HepG2 (cell line): ENCODE results near the gene CAMSAP1.

Source experiments
- AKNA ChIP-seq: sonication (generic); formaldehyde crosslinking; IDR thresholded peaks from 2 replicates; pipeline ENCODE4 v1.4.0; 2020; ENCODE audit warnings: missing genetic modification reagents, borderline replicate concordance
- BHLHE40 ChIP-seq: IDR thresholded peaks from 2 replicates; pipeline ENCODE4 v1.6.1; 2011; ENCODE audit warnings: low read length, improper control_type of control experiment
- CTCF ChIP-seq: sonication (generic); formaldehyde crosslinking; IDR thresholded peaks from 2 replicates; pipeline ENCODE4 v1.5.0; 2020; ENCODE audit warnings: mild to moderate bottlenecking, missing genetic modification reagents, moderate library complexity
- HES4 ChIP-seq: sonication (generic); formaldehyde crosslinking; IDR thresholded peaks from 2 replicates; pipeline ENCODE4 v1.9.0; 2021; ENCODE audit warnings: mild to moderate bottlenecking, missing genetic modification reagents, borderline replicate concordance
- HNRNPK ChIP-seq: fragments of 200-400 bp; formaldehyde crosslinking; IDR thresholded peaks from 2 replicates; pipeline ENCODE4 v1.6.1; 2018; ENCODE audit warnings: low read length, low read depth, moderate library complexity, mild to moderate bottlenecking; ENCODE audit not compliant: poor library complexity, severe bottlenecking
- NR2F1 ChIP-seq, 2 experiments: fragments of 450-650 bp in 1 of 2; formaldehyde crosslinking in 1 of 2; IDR thresholded peaks; 2 replicates each; pipeline versions ENCODE4 v1.5.0 to v1.6.1; 2016 to 2020; ENCODE audit warnings: mild to moderate bottlenecking in 1 of 2, missing compliant biosample characterization in 1 of 2, missing genetic modification reagents in 1 of 2, moderate library complexity in 1 of 2
- PHF8 ChIP-seq: sonication (generic); formaldehyde crosslinking; IDR thresholded peaks from 2 replicates; pipeline ENCODE4 v1.5.0; 2020; ENCODE audit warnings: missing genetic modification reagents
- TAF1 ChIP-seq: sonication (generic); formaldehyde crosslinking; IDR thresholded peaks from 2 replicates; pipeline ENCODE4 v1.4.0; 2020; ENCODE audit warnings: missing genetic modification reagents
- ZNF296 ChIP-seq: sonication (generic); formaldehyde crosslinking; conservative IDR thresholded peaks from 2 replicates; pipeline ENCODE4 v1.5.0; 2020; ENCODE audit warnings: mild to moderate bottlenecking, missing genetic modification reagents
- ZNF558 ChIP-seq: sonication (generic); formaldehyde crosslinking; IDR thresholded peaks from 2 replicates; pipeline ENCODE4 v1.9.0; 2022; ENCODE audit warnings: mild to moderate bottlenecking, missing genetic modification reagents, borderline replicate concordance
- TF ChIP-seq, protein P1 (sequence below): conservative IDR thresholded peaks from 2 replicates; pipeline ENCODE4 v1.6.1; 2018; ENCODE audit warnings: missing genetic modification reagents

DNA sequence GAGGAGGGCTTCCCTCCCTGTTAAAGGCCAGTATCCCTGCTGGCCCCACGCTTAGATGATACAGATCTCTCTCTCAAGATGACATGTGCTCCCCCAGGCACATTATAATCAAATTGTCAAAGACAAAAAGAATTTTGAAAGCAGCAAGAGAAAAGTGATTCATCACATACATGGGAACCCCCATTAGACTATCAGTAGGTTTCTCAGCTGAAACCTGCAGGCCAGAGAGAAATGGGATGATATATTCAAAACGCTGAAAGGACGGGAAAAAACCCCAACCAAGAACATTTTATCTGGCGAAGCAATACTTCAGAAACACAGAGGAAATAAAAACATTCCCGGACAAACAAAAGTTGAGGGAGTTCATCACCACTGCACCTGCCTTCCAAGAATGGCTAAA, 78.7 kb downstream of the CAMSAP1 start:
- TF ChIP-seq PHF8 (CRISPR knock-in tag) (no peak), ZNF558 (no peak), AKNA (CRISPR knock-in tag) (no peak), HNRNPK (no peak), CTCF (CRISPR knock-in tag) (no peak), ZNF296 (CRISPR knock-in tag) (no peak), TAF1 (CRISPR knock-in tag) (no peak), HES4 (CRISPR knock-in tag) (no peak), NR2F1 (CRISPR knock-in tag; IDR thresholded peaks at IDR 0.05) (no peak), BHLHE40 (no peak)
- TF ChIP-seq, protein P1, sequence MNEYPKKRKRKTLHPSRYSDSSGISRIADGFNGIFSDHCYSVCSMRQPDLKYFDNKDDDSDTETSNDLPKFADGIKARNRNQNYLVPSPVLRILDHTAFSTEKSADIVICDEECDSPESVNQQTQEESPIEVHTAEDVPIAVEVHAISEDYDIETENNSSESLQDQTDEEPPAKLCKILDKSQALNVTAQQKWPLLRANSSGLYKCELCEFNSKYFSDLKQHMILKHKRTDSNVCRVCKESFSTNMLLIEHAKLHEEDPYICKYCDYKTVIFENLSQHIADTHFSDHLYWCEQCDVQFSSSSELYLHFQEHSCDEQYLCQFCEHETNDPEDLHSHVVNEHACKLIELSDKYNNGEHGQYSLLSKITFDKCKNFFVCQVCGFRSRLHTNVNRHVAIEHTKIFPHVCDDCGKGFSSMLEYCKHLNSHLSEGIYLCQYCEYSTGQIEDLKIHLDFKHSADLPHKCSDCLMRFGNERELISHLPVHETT (CRISPR knock-in tag): no peak
